GM23338 (cell line): ENCODE measurements around the gene PLRG1. TPM values are rescaled to one million over a fixed set of nuclear protein-coding genes. Genes with fewer than 3 reads are reported as not detected.

Source experiments
- ATAC-seq: fragments of 200-7000 bp; cut with Tn5 transposase; 3 replicates; pipeline ENCODE4 v1.9.1; 2020
- DNase-seq: peaks from one replicate; pipeline ENCODE4 v3.0.0-alpha.2; 2015; ENCODE audit warnings: low spot score
- H2AFZ ChIP-seq: fragments of 200-600 bp; sonication (generic); 2 replicates; pipeline ENCODE4 v1.8.0; 2016; ENCODE audit warnings: antibody characterized with exemption, mild to moderate bottlenecking, moderate library complexity
- H3F3A ChIP-seq: fragments of 200-600 bp; sonication (generic); replicated peaks from 2 replicates; pipeline ENCODE4 v1.8.0; 2017; ENCODE audit warnings: antibody characterized with exemption, mixed run types, low read depth
- H3K27ac ChIP-seq: fragments of 200-600 bp; sonication (generic); 2 replicates; pipeline ENCODE4 v1.6.1; 2016; ENCODE audit warnings: low read depth
- H3K27me3 ChIP-seq: fragments of 200-600 bp; sonication (generic); 2 replicates; pipeline ENCODE4 v1.8.0; 2016; ENCODE audit warnings: mild to moderate bottlenecking, mixed run types, moderate library complexity; ENCODE audit not compliant: insufficient read depth
- H3K36me3 ChIP-seq: fragments of 200-600 bp; sonication (generic); 2 replicates; pipeline ENCODE4 v1.8.0; 2016; ENCODE audit warnings: mild to moderate bottlenecking; ENCODE audit not compliant: insufficient read depth
- H3K4me1 ChIP-seq: fragments of 200-600 bp; sonication (generic); 2 replicates; pipeline ENCODE4 v1.8.0; 2016; ENCODE audit warnings: mild to moderate bottlenecking, moderate library complexity; ENCODE audit not compliant: insufficient read depth
- H3K4me2 ChIP-seq: fragments of 200-600 bp; sonication (generic); 2 replicates; pipeline ENCODE4 v1.7.1; 2017; ENCODE audit warnings: mixed run types
- H3K4me3 ChIP-seq: fragments of 200-600 bp; sonication (generic); 2 replicates; pipeline ENCODE4 v1.6.1; 2016; ENCODE audit warnings: mixed run types
- H3K79me2 ChIP-seq: fragments of 200-600 bp; sonication (generic); replicated peaks from 2 replicates; pipeline ENCODE4 v1.8.0; 2017; ENCODE audit warnings: mild to moderate bottlenecking; ENCODE audit not compliant: insufficient read depth
- H3K9me2 ChIP-seq: fragments of 200-600 bp; sonication (generic); 2 replicates; pipeline ENCODE4 v1.8.0; 2017; ENCODE audit not compliant: insufficient read depth
- H4K20me1 ChIP-seq: fragments of 200-600 bp; sonication (generic); replicated peaks from 2 replicates; pipeline ENCODE4 v1.8.0; 2017; ENCODE audit warnings: mild to moderate bottlenecking; ENCODE audit not compliant: insufficient read depth
- H3K27ac Mint-ChIP-seq: 2 replicates; pipeline ENCODE4 v1.8.0; 2020; ENCODE audit warnings: inconsistent platforms, mild to moderate bottlenecking, moderate library complexity, mixed read lengths
- H3K27me3 Mint-ChIP-seq: 3 replicates; pipeline ENCODE4 v1.8.0; 2022; ENCODE audit warnings: low read depth, mild to moderate bottlenecking, moderate library complexity, mixed read lengths, inconsistent platforms; ENCODE audit not compliant: insufficient read depth, poor library complexity
- H3K36me3 Mint-ChIP-seq: 3 replicates; pipeline ENCODE4 v1.8.0; 2021; ENCODE audit warnings: low read depth, mild to moderate bottlenecking, inconsistent platforms, moderate library complexity, mixed read lengths
- H3K4me1 Mint-ChIP-seq: 3 replicates; pipeline ENCODE4 v1.8.0; 2020; ENCODE audit warnings: mild to moderate bottlenecking, inconsistent platforms, mixed read lengths
- H3K4me3 Mint-ChIP-seq: 3 replicates; pipeline ENCODE4 v1.8.0; 2021; ENCODE audit warnings: moderate library complexity, mild to moderate bottlenecking, inconsistent platforms, mixed read lengths
- H3K9me3 Mint-ChIP-seq: 3 replicates; pipeline ENCODE4 v1.8.0; 2020; ENCODE audit warnings: moderate library complexity, mild to moderate bottlenecking, inconsistent platforms, mixed read lengths
- CREB1 ChIP-seq: fragments of 250-450 bp; sonication (Bioruptor Pico); IDR thresholded peaks from 2 replicates; pipeline ENCODE4 v1.5.0; 2020; ENCODE audit warnings: low read depth, mild to moderate bottlenecking, moderate library complexity
- CTCF ChIP-seq, 2 experiments: fragments of 200-600 bp in 1 of 2; sonication (generic) in 1 of 2; conservative IDR thresholded peaks; 2 replicates each; pipeline versions ENCODE4 v1.5.1 to v1.6.1; 2016 to 2017; ENCODE audit warnings: antibody characterized with exemption in 2 of 2, low read depth in 2 of 2, mild to moderate bottlenecking in 2 of 2, moderate library complexity in 1 of 2
- ETS1 ChIP-seq: IDR thresholded peaks from 2 replicates; pipeline ENCODE4 v1.6.1; 2016; ENCODE audit warnings: antibody characterized with exemption
- EZH2 ChIP-seq: fragments of 200-600 bp; sonication (generic); IDR thresholded peaks from one replicate; pipeline ENCODE4 v1.8.0; 2017; ENCODE audit warnings: antibody characterized with exemption, mild to moderate bottlenecking, low read depth; ENCODE audit not compliant: unreplicated experiment
- EZH2phosphoT487 ChIP-seq: fragments of 200-600 bp; sonication (generic); IDR thresholded peaks from one replicate; pipeline ENCODE4 v1.8.1; 2018; ENCODE audit warnings: antibody characterized with exemption; ENCODE audit not compliant: unreplicated experiment
- REST ChIP-seq: IDR thresholded peaks from one replicate; pipeline ENCODE4 v1.6.1; 2018; ENCODE audit warnings: antibody characterized with exemption; ENCODE audit not compliant: unreplicated experiment
- STAT1 ChIP-seq: IDR thresholded peaks from one replicate; pipeline ENCODE4 v1.6.1; 2016; ENCODE audit warnings: antibody characterized with exemption; ENCODE audit not compliant: unreplicated experiment
- ZNF114 ChIP-seq: fragments of 250-450 bp; sonication (Bioruptor Pico); IDR thresholded peaks from 2 replicates; pipeline ENCODE4 v1.5.0; 2020; ENCODE audit warnings: mild to moderate bottlenecking, moderate library complexity
- ZNF331 ChIP-seq: fragments of 250-450 bp; sonication (Bioruptor Pico); IDR thresholded peaks from 2 replicates; pipeline ENCODE4 v1.5.0; 2020; ENCODE audit warnings: low read depth, mild to moderate bottlenecking, moderate library complexity
- polyA plus RNA-seq: library from polyadenylated mRNA; unstranded; fragments of >200 nt; fragmentation: Nextera tagmentation; extraction: Ambion mirVana; gene quantifications from 2 replicates; pipeline ENCODE4 v1.2.1, GENCODE V29; 2016
- total RNA-seq: library from RNA; depleted of rRNA; stranded (reverse); fragments of >200 nt; shearing (Covaris generic); gene quantifications from 2 replicates; pipeline ENCODE4 v1.2.3, GENCODE V29; 2014

The PLRG1 gene
- total and polyA plus RNA-seq, 2 experiments from 2014 or later = 77.3 to 82.7 TPM

DNA sequence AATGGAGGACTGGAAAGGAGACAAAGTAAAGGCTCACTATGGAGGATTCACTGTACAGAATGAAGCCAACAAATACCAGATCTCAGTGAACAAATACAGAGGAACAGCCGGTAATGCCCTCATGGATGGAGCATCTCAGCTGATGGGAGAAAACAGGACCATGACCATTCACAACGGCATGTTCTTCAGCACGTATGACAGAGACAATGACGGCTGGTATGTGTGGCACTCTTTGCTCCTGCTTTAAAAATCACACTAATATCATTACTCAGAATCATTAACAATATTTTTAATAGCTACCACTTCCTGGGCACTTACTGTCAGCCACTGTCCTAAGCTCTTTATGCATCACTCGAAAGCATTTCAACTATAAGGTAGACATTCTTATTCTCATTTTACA, 19.4 kb upstream of the PLRG1 start (continued):
- no peak for TF ChIP-seq REST
- TF ChIP-seq STAT1 = no peak
- TF ChIP-seq CREB1 (CRISPR knock-in tag) = no peak
- no peak for TF ChIP-seq ETS1
- TF ChIP-seq ZNF114 = no peak

DNA sequence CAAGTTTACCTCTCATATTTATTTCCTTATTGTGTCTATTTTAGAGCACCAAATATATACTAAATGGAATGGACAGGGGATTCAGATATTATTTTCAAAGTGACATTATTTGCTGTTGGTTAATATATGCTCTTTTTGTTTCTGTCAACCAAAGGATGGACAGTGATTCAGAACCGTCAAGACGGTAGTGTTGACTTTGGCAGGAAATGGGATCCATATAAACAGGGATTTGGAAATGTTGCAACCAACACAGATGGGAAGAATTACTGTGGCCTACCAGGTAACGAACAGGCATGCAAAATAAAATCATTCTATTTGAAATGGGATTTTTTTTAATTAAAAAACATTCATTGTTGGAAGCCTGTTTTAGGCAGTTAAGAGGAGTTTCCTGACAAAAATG, 18.8 kb upstream of the PLRG1 start:
- Mint-ChIP-seq H3K36me3 (no peaks in the 10 kb centered on the region), H3K9me3 (no peaks in the 10 kb centered on the region), H3K4me3 (no peak overlapping the region), H3K27me3 (no peaks in the 10 kb centered on the region), H3K27ac (no peak overlapping the region), H3K4me1 (peaks cover 10% of the 10 kb centered on the region; the same call in 2 of the 3 replicates)
- no peaks in the 10 kb centered on the region for H3F3A ChIP-seq
- no peak for ATAC-seq
- no peak overlapping the region for H3K27ac ChIP-seq
- no peak overlapping the region for H3K4me2 ChIP-seq
- H3K9me2 ChIP-seq = no peaks in the 10 kb centered on the region
- no peaks in the 10 kb centered on the region for H3K36me3 ChIP-seq
- no peaks in the 10 kb centered on the region for H4K20me1 ChIP-seq
- no peak overlapping the region for H2AFZ ChIP-seq
- peaks cover 6% of the 10 kb centered on the region; the same call in 1 of the 2 replicates for H3K4me1 ChIP-seq
- H3K4me3 ChIP-seq = no peak overlapping the region
- no peaks in the 10 kb centered on the region for H3K79me2 ChIP-seq
- TF ChIP-seq ZNF331 (CRISPR knock-in tag) = no peak
- no peak for DNase-seq
- H3K27me3 ChIP-seq = no peaks in the 10 kb centered on the region

- Mint-ChIP-seq H3K27me3 (no peaks in the 10 kb centered on the region), H3K9me3 (no peaks in the 10 kb centered on the region), H3K36me3 (no peaks in the 10 kb centered on the region), H3K4me3 (no peak overlapping the region), H3K27ac (no peak overlapping the region), H3K4me1 (peaks cover 10% of the 10 kb centered on the region; the same call in 2 of the 3 replicates)
- no peak overlapping the region for H3K27ac ChIP-seq
- H3K79me2 ChIP-seq = no peaks in the 10 kb centered on the region
- no peaks in the 10 kb centered on the region for H3K27me3 ChIP-seq
- no peak overlapping the region for H3K4me3 ChIP-seq
- H2AFZ ChIP-seq = peak overlapping the region; percentile 19; the same call in 1 of the 2 replicates
- peaks cover 6% of the 10 kb centered on the region; the same call in 1 of the 2 replicates for H3K4me1 ChIP-seq
- ATAC-seq = no peak
- no peak for DNase-seq
- H4K20me1 ChIP-seq = no peaks in the 10 kb centered on the region
- no peaks in the 10 kb centered on the region for H3F3A ChIP-seq
- H3K9me2 ChIP-seq = no peaks in the 10 kb centered on the region
- H3K4me2 ChIP-seq = no peak overlapping the region
- no peaks in the 10 kb centered on the region for H3K36me3 ChIP-seq
- TF ChIP-seq EZH2 = no peak
- TF ChIP-seq EZH2phosphoT487 = no peak
- no peak for TF ChIP-seq ETS1
- no peak for TF ChIP-seq STAT1
- no peak for TF ChIP-seq CTCF (conservative IDR thresholded peaks at IDR 0.05; ENCODE audit: low read depth in 2 of 2)
These were observed 16.5 kb upstream of the PLRG1 start for GRCh38 chr4:154566639-154567204.
